ENCODE results near the gene MACROD2.

The MACROD2 gene

DNA sequence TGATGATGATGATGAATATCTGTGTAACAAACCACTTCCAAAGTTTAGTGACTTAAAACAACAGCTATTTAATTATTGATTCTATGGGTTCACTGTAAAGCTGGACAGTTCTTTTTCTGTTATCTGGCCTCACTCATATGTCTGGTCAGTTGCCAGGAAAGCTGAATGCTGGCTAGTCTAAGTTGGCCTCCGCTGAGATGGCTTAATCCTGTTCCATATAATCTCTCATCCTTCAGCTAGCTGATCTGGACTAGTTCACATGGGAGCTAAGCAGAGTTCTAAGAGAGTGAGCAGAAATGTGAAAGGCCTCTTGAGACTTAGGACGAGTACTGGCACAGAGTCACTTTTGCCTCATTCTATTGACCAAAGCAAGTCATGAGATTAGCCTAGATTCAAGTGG is 676.8 kb downstream of the MACROD2 start:
- no peaks in the 10 kb centered on the region for H3K9me3 ChIP-seq (ENCODE audit: insufficient read depth, low read length)
- no peak for DNase-seq (ENCODE audit: low read depth, low spot score)
- no peak overlapping the region for H3K4me3 ChIP-seq (ENCODE audit: insufficient read length, low read depth)
- TF ChIP-seq YY1 (IDR thresholded peaks at IDR 0.05; ENCODE audit: insufficient read depth, insufficient read length) = no peak
- TF ChIP-seq SUZ12 (IDR thresholded peaks at IDR 0.05; ENCODE audit: extremely low read depth, insufficient read depth, insufficient read length) = no peak
- TF ChIP-seq ZNF274 (IDR thresholded peaks at IDR 0.05; ENCODE audit: low read depth, low read length) = no peak
- H3K27me3 ChIP-seq (ENCODE audit: insufficient read depth, insufficient read length) = no peaks in the 10 kb centered on the region
- H3K36me3 ChIP-seq (ENCODE audit: insufficient read depth, insufficient read length, low read length) = no peaks in the 10 kb centered on the region
- no peak overlapping the region for H3K9ac ChIP-seq (ENCODE audit: insufficient read length, low read depth)
- no peaks in the 10 kb centered on the region for H3K4me1 ChIP-seq (ENCODE audit: insufficient read depth, insufficient read length)

DNA sequence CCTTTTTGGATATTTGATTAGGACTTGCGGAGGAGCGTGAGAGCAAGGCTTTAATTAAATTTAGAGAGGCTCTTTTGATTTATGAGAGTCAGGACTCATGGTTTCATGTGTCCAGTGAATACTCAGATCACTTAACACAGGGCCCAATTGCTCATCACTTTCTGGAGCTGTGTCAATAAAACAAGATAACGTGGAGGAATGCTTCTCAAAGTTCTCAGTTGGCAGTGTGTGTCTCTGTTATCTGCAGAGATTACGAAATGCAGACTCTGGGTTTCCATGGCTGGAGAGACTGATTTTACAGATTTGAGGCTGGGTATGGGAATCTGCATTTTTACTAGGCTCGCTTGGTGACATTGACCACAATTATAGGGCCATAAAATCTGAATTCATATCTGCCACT is 677.8 kb downstream of the MACROD2 start:
- H3K9me3 ChIP-seq (ENCODE audit: insufficient read depth, low read length) = no peaks in the 10 kb centered on the region
- H3K4me3 ChIP-seq (ENCODE audit: insufficient read length, low read depth) = no peak overlapping the region
- no peak for DNase-seq (ENCODE audit: low read depth, low spot score)
- no peaks in the 10 kb centered on the region for H3K4me1 ChIP-seq (ENCODE audit: insufficient read depth, insufficient read length)
- no peaks in the 10 kb centered on the region for H3K36me3 ChIP-seq (ENCODE audit: insufficient read depth, insufficient read length, low read length)
- no peak overlapping the region for H3K9ac ChIP-seq (ENCODE audit: insufficient read length, low read depth)
- no peaks in the 10 kb centered on the region for H3K27me3 ChIP-seq (ENCODE audit: insufficient read depth, insufficient read length)
- TF ChIP-seq YY1 (IDR thresholded peaks at IDR 0.05; ENCODE audit: insufficient read depth, insufficient read length) = no peak
- no peak for TF ChIP-seq ZNF274 (IDR thresholded peaks at IDR 0.05; ENCODE audit: low read depth, low read length)
- TF ChIP-seq SUZ12 (IDR thresholded peaks at IDR 0.05; ENCODE audit: extremely low read depth, insufficient read depth, insufficient read length) = no peak

DNA sequence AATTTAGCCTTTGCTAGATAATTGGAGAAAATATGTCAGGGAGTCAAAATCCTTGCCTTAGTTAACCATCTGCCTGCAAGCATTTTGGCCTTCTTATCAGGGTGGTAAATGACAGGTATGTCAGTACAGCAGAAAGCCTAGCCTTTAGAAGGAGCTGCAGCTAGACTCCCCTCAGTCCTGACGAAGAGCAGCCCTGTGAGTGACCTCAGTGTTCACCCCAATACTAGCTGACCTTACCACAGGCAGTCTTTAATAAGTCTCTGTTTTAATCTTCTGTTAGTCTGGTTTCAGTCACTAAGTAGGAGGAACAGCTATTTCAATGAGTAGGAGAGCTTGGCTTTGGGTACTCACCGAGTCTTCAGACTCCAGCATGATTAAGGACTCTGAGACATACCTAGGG is 682.1 kb downstream of the MACROD2 start:
- H3K4me1 ChIP-seq (ENCODE audit: insufficient read depth, insufficient read length) = no peaks in the 10 kb centered on the region
- H3K9ac ChIP-seq (ENCODE audit: insufficient read length, low read depth) = no peak overlapping the region
- TF ChIP-seq ZNF274 (IDR thresholded peaks at IDR 0.05; ENCODE audit: low read depth, low read length) (no peak), YY1 (IDR thresholded peaks at IDR 0.05; ENCODE audit: insufficient read depth, insufficient read length) (no peak), SUZ12 (IDR thresholded peaks at IDR 0.05; ENCODE audit: extremely low read depth, insufficient read depth, insufficient read length) (no peak)
- H3K27me3 ChIP-seq (ENCODE audit: insufficient read depth, insufficient read length) = no peaks in the 10 kb centered on the region
- H3K9me3 ChIP-seq (ENCODE audit: insufficient read depth, low read length) = no peaks in the 10 kb centered on the region
- DNase-seq (ENCODE audit: low read depth, low spot score) = no peak
- H3K36me3 ChIP-seq (ENCODE audit: insufficient read depth, insufficient read length, low read length) = no peaks in the 10 kb centered on the region
- no peak overlapping the region for H3K4me3 ChIP-seq (ENCODE audit: insufficient read length, low read depth)

DNA sequence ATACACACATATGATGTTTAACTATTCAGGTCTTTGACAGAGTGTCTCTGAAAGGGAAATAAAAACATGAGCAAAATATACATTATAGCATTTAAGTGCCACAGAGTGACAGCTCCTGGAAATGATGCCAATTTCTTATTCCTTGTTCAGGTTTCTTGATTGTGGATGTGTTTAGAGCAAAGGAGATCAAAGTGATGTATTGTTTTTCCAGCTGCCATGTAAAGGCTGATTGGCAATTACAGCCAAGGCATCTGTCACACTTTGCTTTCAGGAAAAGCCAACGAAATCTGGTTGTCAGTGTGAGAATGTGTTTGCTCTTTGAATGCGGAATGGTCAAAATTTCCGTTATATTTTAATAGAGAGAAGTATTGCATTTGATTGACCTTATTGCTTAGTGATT is 689.9 kb downstream of the MACROD2 start:
- TF ChIP-seq SUZ12 (IDR thresholded peaks at IDR 0.05; ENCODE audit: extremely low read depth, insufficient read depth, insufficient read length) (no peak), ZNF274 (IDR thresholded peaks at IDR 0.05; ENCODE audit: low read depth, low read length) (no peak), YY1 (IDR thresholded peaks at IDR 0.05; ENCODE audit: insufficient read depth, insufficient read length) (no peak)
- no peak for DNase-seq (ENCODE audit: low read depth, low spot score)
- no peaks in the 10 kb centered on the region for H3K9me3 ChIP-seq (ENCODE audit: insufficient read depth, low read length)
- no peak overlapping the region for H3K9ac ChIP-seq (ENCODE audit: insufficient read length, low read depth)
- H3K4me1 ChIP-seq (ENCODE audit: insufficient read depth, insufficient read length) = no peaks in the 10 kb centered on the region
- no peaks in the 10 kb centered on the region for H3K36me3 ChIP-seq (ENCODE audit: insufficient read depth, insufficient read length, low read length)
- H3K27me3 ChIP-seq (ENCODE audit: insufficient read depth, insufficient read length) = no peaks in the 10 kb centered on the region
- no peak overlapping the region for H3K4me3 ChIP-seq (ENCODE audit: insufficient read length, low read depth)

DNA sequence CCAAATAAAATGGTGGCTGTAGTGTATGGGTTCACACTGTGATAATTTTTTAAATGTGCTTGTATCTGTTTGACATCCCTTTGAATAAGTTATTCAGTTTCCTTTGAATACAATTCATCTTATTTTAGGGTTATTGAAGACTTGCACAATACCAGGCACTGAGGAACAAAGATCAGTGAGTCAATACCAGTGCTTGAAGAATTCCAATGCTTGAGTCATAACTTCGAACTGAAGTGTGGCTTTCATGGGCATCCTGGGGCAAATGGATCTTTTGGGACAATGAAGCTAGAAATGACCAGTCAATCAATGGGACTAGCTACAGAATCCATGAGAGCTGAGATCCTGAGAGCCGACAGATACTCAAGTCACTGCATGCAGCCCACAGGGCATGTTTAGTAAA is 692.0 kb downstream of the MACROD2 start:
- Histone ChIP-seq H3K4me1 (ENCODE audit: insufficient read depth, insufficient read length) (no peaks in the 10 kb centered on the region), H3K9ac (ENCODE audit: insufficient read length, low read depth) (no peak overlapping the region), H3K27me3 (ENCODE audit: insufficient read depth, insufficient read length) (no peaks in the 10 kb centered on the region), H3K9me3 (ENCODE audit: insufficient read depth, low read length) (no peaks in the 10 kb centered on the region), H3K4me3 (ENCODE audit: insufficient read length, low read depth) (no peak overlapping the region), H3K36me3 (ENCODE audit: insufficient read depth, insufficient read length, low read length) (no peaks in the 10 kb centered on the region)
- TF ChIP-seq SUZ12 (IDR thresholded peaks at IDR 0.05; ENCODE audit: extremely low read depth, insufficient read depth, insufficient read length) (no peak), ZNF274 (IDR thresholded peaks at IDR 0.05; ENCODE audit: low read depth, low read length) (no peak), YY1 (IDR thresholded peaks at IDR 0.05; ENCODE audit: insufficient read depth, insufficient read length) (no peak)
- DNase-seq (ENCODE audit: low read depth, low spot score) = no peak

DNA sequence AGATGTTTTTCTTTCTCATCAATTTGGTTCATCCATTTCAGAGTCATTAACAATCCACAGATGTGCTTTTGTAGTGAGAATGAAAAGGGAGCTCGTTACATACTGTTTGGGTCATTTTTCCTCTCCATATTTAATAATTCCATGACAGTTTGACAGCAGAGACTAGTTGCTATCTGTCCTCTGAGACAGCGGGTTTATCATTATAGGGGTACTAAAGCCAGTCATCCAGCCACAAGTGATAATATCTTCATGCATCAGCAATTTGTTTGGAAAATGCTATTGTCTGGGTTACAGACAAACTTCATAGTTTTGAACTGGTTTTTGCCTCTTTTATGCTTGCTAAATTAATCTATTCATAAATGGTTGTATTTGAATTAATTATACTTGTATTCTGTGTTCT is 692.7 kb downstream of the MACROD2 start:
- no peak overlapping the region for H3K9ac ChIP-seq (ENCODE audit: insufficient read length, low read depth)
- H3K36me3 ChIP-seq (ENCODE audit: insufficient read depth, insufficient read length, low read length) = no peaks in the 10 kb centered on the region
- no peaks in the 10 kb centered on the region for H3K4me1 ChIP-seq (ENCODE audit: insufficient read depth, insufficient read length)
- no peaks in the 10 kb centered on the region for H3K9me3 ChIP-seq (ENCODE audit: insufficient read depth, low read length)
- DNase-seq (ENCODE audit: low read depth, low spot score) = no peak
- TF ChIP-seq SUZ12 (IDR thresholded peaks at IDR 0.05; ENCODE audit: extremely low read depth, insufficient read depth, insufficient read length) (no peak), YY1 (IDR thresholded peaks at IDR 0.05; ENCODE audit: insufficient read depth, insufficient read length) (no peak), ZNF274 (IDR thresholded peaks at IDR 0.05; ENCODE audit: low read depth, low read length) (no peak)
- no peaks in the 10 kb centered on the region for H3K27me3 ChIP-seq (ENCODE audit: insufficient read depth, insufficient read length)
- no peak overlapping the region for H3K4me3 ChIP-seq (ENCODE audit: insufficient read length, low read depth)

DNA sequence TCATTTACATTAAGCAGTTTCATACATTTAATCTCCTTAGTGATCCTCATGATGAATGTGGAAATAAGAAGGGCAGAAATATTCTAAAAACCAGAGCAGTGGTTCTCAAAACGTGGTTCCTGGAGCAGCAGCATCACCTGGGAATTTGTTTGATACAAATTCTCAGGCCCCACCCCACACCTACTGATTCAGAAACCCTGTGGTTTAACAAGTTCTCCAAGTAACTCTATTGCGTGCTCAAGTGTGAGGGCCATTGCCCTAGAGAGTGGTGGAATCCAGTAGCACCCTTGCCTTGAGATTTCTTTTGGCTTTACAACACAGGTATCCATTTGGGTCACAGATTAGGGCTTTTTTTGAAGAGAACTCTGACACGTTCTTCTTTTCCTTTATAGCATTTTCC is 696.7 kb downstream of the MACROD2 start:
- DNase-seq (ENCODE audit: low read depth, low spot score) = no peak
- Histone ChIP-seq H3K9ac (ENCODE audit: insufficient read length, low read depth) (no peak overlapping the region), H3K4me3 (ENCODE audit: insufficient read length, low read depth) (no peak overlapping the region), H3K27me3 (ENCODE audit: insufficient read depth, insufficient read length) (no peaks in the 10 kb centered on the region), H3K4me1 (ENCODE audit: insufficient read depth, insufficient read length) (no peaks in the 10 kb centered on the region), H3K36me3 (ENCODE audit: insufficient read depth, insufficient read length, low read length) (no peaks in the 10 kb centered on the region), H3K9me3 (ENCODE audit: insufficient read depth, low read length) (no peaks in the 10 kb centered on the region)
- TF ChIP-seq YY1 (IDR thresholded peaks at IDR 0.05; ENCODE audit: insufficient read depth, insufficient read length) (no peak), SUZ12 (IDR thresholded peaks at IDR 0.05; ENCODE audit: extremely low read depth, insufficient read depth, insufficient read length) (no peak), ZNF274 (IDR thresholded peaks at IDR 0.05; ENCODE audit: low read depth, low read length) (no peak)

DNA sequence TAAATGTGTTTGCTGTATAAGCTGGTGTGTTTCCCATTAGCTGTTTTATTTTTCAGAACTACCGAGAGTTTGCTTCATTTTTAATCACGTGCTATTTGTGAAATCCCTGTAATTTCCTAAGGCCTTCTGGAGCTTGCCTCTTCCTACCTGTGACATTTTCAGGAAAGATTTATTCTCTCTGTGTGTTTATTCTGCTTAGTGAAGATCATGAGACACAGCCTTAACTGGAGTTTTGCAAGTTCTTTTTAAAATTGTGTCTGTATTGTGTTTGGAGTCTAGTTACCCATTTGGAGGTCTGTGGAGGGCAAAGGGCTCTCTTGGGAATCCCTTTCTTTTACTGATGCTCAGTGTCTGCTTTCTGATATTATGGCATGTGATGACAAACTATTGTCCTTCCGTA is 701.2 kb downstream of the MACROD2 start:
- Histone ChIP-seq H3K27me3 (ENCODE audit: insufficient read depth, insufficient read length) (no peaks in the 10 kb centered on the region), H3K9ac (ENCODE audit: insufficient read length, low read depth) (no peak overlapping the region), H3K36me3 (ENCODE audit: insufficient read depth, insufficient read length, low read length) (no peaks in the 10 kb centered on the region), H3K4me1 (ENCODE audit: insufficient read depth, insufficient read length) (no peaks in the 10 kb centered on the region), H3K4me3 (ENCODE audit: insufficient read length, low read depth) (no peak overlapping the region), H3K9me3 (ENCODE audit: insufficient read depth, low read length) (no peaks in the 10 kb centered on the region)
- TF ChIP-seq SUZ12 (IDR thresholded peaks at IDR 0.05; ENCODE audit: extremely low read depth, insufficient read depth, insufficient read length) (no peak), ZNF274 (IDR thresholded peaks at IDR 0.05; ENCODE audit: low read depth, low read length) (no peak), YY1 (IDR thresholded peaks at IDR 0.05; ENCODE audit: insufficient read depth, insufficient read length) (no peak)
- DNase-seq (ENCODE audit: low read depth, low spot score) = no peak
